HK-2 (cell line): ENCODE data around the gene DUSP5.

Source experiments
- DNase-seq: peaks from one replicate; pipeline ENCODE4 v3.0.0-alpha.2; 2018; ENCODE audit not compliant: unreplicated experiment

Gene DUSP5

DNA sequence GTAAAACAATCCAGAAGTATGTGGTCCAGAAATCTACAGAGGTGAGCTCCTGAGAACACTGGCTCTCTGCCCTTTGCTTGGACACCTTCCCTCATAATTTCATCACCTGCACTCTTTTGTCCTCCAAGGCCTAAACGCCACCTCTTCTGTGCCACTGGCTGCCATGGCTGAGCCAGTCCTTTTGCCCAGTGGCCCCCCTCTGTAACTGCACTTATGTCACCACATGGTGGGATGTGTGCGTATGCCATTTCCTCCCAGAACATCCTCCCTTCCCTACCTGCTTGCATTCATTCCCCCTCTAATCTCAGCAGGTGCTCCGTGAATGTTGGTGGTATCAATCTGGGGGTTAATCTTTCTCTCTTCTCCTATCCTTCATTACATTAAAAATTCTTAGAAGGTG, 17.3 kb upstream of the DUSP5 start:
- no peak for DNase-seq

DNA sequence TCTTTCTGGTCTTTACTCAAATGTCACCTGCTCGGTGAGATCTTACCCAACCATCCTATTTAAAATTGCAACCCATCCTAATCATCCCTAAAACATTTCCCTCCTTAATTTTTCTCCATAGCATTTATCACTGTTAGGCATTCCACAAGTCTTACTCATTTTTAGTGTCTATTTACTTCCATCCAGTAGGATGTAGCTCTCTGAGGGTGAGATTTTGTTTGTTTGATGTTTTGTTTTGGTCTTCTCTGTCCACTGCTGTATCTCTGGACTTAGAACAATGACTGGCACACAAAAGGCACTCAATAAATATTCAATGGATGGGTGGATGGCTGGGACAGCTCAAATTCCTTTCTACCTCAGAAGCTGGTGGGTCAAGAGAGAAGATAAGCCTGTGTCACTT, 15.8 kb upstream of the DUSP5 start:
- no peak for DNase-seq

DNA sequence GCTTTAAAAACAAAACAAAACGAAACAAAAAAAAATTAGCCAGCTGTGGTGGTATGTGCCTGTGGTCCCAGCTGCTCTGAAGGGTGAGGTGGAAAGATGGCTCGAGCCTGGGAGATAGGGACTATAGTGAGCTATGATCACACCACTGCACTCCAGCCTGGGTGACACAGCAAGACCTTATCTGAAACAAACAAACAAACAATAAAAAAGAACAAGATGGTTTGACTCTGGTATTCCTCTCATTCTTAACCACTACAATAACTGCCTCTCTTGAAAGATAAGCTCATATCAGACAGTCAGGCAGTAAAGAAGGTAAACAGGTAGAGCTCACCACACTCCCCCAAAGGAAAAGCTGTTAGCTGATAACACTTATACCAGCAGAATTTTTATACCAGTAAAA, 14.1 kb upstream of the DUSP5 start:
- no peak for DNase-seq

DNA sequence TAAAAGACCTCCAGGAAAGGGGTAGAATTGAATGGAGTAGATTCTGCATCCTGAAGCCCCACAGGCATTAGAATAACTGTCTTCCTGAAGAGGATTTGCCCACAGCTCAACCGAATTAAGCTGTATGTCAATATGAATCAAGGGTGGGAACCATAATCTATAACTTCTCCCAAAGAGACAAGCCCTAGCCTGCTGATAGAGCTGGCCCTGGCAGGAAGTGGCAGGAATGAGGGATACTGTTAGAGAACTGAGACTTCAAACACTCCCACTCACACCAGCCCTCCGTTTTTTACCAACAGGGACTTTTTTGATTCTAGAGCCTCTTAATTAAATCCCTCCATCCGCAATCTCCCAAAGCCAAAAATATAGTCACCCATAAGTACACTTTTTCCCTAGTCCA, 12.2 kb upstream of the DUSP5 start:
- DNase-seq = no peak

DNA sequence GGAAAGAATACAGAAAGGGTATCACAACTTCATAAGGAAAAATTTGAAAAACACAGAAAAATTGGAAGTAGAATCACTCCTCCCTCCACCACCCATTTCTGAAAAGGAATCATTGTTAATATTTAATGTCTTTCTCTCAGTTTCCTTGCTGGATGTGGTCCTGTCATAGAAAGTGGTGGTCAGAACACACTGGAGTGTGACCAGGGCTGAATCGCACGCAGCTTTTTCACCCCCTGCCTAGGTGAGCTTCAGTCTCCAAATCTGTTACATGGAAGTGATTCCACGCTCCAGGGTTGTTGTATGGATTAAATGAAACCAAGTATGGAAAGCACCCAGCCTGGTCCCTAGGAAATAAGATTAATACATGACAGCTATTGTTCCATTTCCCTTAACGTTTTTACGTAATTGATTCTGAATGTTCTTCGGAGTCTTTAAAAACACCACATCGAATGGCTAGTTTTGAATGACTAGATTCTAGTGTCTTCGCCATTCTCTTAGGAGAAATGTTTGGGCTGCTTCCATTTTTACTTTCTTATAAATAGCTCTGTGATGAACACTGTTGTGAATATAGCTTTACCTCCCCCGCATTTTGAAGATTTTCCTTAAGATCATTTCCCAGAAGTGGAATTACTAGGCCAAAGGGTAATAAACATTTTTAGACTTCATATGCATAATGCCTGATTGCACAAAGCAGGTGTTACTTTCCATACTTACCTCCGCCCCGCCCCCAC, 10.9 kb upstream of the DUSP5 start:
- no peak for DNase-seq

DNA sequence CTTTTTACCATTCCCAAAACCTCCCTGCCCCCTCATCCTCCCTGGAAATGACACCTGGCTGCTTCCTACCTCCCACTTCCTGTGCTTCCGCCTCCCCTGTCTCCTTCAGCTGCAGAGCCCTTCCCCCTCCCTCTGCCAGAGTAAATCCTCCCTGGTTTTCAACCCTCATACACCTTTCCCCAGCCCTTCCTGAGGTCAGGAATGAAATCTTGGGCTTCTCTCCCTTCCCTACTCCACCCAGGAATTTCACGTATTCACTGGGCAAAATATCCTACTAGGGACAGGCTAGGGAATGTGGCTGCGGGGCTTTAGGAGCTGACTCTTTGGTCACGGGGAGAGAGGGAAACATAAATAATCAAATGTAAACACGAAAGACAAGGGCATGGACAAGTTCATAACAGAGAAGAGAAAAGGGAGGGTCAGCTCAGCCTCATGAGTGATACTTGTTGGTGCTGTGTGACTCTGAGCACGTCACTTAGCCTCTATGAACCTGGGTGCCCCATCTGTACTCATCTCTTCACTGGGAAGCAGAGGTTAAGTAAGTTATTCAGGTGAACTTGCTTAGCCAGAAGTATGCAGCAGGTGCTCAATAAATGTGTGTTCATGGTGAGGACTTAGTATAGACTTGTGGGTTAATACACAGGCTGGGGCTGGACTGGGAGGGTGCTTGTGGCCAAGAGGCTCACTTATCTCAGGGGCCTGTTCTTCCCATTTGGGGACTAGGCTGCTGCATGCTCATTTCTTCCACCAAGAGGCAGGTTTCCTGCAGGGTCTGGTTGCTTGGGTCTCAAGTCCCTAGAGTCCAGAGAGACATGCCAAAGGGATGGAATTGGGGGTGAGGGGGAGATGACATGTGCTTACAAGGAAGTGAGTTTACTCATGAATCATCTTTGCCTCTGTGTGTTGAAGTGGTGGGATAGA, 10.0 kb upstream of the DUSP5 start:
- no peak for DNase-seq

DNA sequence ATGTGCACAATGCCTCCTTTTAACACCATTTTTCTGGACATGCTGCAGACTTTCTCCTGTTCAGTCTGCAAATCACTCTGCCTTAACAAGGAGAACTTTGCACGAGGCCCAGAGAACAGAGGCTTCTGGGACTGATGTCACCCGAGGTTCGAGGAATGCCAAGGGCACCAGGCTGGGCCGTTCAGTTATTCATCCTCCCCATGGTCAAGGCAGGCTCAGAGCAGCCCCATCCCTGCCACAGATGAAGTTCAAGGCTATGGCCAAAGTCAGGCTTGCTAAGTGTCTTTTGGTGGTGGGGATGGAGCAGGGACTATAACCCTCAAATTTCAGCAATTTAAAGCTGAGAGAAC, 9.4 kb upstream of the DUSP5 start:
- no peak for DNase-seq

DNA sequence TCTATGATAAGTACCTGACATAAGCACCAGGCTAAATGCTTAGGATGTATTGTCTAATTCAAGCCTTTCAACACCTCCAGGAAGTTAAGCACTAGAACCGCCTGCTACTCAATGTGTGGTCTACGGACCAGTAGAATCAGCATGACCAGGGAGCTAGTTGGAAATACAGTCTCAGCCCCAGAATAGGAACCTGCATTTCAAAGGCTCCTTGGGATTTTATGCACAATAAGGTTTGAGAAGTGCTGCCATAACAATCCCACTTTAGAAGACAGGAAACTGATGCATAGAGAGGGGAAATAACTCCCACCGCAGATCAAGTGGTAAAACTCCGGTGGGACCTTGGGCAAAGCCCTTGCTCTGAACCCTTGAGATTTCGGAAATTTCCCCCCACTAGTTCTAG, 8.8 kb upstream of the DUSP5 start:
- no peak for DNase-seq

DNA sequence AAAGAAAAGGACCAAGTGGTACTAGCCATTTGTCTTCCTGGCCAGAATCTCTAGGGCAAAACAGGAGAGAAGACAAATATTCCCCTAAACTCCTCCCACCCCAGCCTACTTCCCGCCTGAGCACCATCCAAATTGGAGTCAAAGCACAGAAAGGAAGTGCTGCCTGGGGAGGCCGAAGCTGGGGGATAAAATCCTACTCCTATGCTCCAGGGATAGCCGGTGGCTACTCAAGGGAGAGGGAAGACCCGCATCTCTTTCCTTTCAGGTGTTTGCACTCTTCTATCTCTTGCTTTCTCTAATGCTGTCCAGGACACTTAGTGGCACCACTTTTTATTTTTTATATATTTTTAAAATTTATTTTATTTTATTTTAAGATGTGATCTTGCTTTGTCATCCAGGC, 7.1 kb upstream of the DUSP5 start:
- no peak for DNase-seq

DNA sequence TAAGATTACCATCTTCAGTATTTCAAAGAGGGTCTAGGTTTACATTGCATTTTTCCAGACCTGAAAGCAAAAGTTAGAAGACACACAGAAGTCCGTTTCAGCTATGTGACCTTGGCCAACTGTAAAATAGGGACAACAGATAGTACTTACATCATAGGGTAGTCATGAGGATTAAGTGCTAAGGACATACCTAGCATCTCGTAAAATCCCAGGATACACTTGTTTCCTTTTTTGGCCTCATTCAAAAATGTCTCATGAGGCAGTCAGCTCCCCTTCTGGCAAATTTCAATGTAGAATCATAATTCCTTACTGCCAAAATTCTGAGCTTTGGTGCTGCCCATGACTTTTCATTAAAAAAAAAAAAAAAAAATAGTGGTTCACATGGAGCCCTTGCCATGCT, 6.4 kb upstream of the DUSP5 start:
- DNase-seq = no peak

DNA sequence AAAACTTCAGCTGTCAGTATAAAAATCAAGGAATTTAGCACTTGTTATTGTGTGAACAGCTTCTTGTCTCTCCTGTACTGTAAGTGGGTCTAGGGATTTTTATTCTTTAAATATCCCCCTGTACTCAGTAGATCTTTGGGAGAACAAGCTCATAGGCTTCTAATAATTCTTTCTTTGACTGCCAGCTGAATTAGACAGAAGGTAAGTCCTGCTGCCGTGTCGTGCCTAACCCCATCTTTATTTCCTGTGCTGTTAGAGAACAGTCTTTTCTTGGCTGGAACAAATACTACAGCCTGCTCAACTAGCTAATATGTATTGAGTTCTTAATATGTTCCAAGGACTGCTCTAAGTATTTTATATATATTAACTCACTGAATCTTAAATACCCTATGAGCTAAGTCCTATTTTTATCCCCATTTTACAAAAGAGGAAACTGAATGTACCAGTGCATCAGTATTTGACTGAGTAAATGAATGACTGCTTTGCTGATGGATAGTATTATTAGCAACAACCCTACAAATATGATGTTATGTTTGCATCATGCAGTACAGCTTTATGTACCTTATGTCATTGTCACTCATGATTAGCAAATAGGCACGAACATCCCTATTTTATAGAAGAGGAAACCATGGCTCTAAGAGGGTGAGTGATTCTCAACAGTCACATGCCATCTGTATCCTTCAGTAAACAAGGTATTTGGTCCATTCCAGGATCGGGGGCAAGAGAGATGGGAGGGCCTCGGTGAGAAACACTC, 5.5 kb upstream of the DUSP5 start:
- DNase-seq = no peak

DNA sequence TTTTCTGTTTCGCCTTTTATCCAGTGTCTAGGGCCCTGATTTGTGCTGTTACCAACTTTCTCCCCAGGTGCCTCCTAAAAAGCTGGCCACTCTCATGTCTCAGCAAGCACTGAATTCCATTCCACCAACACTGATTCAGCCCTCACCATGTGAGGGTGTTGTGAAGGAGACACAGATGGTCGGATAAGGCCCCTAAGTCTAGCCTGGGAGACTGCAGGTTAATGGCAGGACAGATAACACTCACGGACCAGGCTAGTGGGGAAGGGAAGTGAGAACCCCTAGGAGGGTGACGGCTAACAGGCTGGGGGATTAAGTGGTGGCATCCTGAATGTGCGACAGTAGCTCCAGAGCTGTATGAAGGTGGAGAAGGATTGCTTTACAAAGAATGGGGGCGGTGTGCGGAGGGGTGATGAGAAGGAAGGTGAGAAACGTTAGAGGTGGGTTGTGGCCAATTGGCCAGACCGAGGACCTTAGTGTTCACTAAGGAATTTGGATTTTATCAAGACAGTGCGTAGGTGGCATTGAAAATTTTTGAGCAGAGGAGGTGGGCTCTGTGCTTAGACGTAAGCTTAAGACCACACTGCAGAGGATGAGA, 3.8 kb upstream of the DUSP5 start:
- DNase-seq = no peak

DNA sequence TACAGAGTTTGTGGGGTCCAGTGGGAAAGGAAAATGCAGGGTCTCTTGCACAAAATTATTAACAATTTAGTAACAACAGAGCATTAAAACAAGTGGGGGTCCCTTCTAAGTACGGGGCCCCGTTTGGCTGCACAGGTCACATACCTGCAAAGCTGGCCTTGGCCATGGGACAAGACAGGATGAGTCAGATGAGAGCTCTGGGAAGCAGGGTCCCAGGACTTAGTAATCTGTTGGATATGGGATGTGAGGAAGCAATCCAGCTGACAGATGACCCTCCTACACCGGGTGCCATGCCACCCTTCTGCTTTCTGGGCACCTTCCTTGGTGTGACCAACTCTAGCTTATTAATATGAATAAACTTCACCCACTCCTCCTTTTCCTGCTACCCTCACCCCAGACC, 3.2 kb upstream of the DUSP5 start:
- no peak for DNase-seq

DNA sequence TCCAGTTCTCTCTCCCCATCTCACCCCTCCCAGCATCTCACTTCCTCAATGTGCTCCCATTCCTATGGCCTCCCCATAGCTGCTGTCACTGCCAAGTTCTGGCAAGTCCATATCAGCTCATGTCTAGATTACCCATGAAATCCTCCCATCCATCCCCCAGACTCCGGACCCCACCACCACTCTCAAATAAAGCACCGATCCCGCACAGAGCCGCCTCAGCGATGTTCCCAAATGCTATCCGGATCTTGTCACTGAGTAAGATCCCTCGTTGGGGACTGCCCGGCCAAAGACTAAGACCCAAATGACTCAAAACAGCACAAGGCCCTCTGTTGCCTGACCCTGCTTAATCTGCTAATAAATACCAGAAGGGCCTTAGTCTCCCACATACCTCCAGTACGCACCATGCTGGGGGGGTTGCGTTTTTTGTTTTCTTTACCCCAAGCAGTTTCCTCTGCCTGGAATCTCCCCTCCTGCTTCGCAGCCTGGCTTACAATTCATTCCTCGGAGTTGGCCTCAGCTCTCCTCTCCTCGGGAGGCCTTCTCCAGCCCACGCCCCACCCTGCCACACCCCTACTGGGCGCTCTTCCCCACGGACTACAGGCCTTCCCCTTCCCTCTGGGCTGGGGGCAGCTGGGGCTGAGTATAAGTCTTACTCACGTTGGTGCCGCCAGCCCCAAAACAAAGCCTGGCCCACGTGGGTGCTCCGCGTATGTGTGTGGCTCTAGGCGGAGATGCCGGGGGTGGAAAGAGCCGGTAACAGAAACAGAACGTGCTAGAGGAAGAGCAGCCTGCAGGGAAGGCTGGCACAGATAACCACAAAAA, 1.8 kb upstream of the DUSP5 start:
- peak; percentile 82 for DNase-seq

DNA sequence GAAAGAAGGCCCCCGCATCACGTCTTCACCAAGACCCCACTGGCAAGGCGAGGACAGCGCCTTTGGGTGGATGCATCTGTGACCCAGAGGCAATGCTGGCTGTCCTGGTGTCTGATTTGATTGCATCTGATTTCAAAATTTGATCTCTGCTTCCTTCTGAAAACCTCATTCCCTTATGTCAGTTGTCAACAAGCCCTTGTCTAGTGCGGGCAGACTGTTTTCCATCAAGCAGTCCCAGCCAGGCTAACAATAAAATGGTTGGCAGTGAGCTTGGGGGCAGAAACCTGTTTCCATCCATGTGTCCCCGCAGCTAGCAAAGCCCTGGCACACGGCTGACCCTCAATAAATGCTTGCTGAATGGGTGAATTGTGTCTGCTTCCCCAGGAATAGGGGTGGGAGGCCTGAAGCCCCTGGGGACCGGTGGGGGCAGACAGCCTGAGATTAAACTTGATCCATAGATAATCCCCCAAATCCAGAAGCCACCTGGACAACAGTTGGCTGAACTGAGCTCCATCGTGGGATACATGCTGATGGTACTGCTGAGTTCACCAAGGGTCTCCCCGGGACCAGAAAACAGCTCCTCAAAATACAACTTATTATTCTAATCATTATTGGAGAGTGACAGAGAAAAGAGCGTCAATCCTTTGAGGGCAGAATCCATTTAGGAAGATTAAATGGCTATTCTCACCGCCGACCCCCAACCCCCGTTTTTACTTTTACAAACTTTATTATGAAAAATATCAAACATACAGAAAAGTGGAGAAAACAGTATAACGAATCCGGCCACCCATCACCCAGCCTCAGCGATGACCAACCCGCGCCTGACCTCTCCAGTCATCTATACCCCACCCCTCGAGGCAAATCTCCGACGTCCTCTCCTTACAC, 912 bp upstream of the DUSP5 start:
- no peak for DNase-seq

DNA sequence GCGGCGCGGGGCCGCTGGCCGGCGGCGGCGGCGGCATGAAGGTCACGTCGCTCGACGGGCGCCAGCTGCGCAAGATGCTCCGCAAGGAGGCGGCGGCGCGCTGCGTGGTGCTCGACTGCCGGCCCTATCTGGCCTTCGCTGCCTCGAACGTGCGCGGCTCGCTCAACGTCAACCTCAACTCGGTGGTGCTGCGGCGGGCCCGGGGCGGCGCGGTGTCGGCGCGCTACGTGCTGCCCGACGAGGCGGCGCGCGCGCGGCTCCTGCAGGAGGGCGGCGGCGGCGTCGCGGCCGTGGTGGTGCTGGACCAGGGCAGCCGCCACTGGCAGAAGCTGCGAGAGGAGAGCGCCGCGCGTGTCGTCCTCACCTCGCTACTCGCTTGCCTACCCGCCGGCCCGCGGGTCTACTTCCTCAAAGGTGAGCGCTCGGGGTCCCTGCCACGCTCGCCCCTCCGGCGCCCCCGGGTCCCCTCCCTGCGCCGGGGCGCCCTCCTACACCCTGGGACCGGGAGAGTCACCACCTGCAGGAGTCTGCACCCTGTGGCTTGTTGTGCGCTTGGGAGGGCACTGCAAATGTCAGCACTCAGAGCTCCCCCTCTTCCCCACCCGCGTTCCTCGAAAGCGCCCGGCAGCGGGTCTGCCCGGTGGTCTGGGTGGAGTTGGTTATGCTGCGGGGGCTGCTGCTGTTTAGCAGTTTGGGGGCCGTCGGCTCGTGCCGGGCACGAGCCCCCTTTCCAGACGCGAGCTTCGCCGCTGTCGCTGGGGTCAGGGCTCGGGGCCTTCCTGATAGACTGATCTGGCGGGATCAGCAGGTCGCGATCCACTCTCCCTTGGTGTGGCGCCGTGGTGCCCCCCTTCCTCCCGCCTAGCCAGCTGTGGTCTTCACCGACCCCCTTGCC, 627 bp downstream of the DUSP5 start:
- DNase-seq = peak; percentile 66

DNA sequence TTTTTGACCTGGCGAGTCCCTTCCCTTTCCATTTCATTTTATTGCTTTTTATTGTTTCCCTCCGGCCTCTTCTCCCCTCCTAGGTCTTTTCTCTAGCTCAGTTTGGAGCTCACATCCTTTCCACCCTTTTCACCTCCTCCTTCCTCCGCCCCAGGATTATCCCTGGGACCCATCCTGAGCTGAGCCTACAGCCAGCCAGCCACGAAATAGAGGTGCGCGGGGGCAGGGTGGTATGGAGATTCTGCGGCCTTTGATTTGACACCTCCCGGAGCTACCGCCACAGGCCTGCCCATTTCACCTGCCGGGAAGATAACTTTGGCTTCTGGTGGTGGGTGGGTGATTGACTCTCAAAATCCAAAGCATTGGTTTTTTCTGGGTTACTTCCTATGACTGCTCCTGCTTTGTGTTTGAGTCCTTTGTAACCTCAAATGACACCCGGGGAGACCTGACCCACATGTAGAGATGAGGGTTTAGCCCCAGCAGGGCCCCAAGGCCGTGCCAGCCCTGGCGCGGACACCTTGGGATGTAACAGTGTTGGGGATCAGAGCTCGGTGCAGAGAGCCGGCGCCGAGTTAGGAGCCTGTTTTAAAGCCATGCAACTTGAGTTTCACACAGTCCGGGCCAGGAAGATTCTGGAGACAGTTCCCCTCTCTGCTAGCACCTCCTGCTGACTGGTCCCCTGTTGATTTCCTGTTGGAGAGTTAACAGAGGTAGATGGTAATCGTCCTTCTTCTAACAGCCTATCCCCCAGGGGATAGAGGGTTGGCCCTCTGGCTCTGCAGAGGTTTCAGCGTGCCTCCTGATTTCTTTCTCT, 1.5 kb downstream of the DUSP5 start:
- DNase-seq = peak; percentile 74

DNA sequence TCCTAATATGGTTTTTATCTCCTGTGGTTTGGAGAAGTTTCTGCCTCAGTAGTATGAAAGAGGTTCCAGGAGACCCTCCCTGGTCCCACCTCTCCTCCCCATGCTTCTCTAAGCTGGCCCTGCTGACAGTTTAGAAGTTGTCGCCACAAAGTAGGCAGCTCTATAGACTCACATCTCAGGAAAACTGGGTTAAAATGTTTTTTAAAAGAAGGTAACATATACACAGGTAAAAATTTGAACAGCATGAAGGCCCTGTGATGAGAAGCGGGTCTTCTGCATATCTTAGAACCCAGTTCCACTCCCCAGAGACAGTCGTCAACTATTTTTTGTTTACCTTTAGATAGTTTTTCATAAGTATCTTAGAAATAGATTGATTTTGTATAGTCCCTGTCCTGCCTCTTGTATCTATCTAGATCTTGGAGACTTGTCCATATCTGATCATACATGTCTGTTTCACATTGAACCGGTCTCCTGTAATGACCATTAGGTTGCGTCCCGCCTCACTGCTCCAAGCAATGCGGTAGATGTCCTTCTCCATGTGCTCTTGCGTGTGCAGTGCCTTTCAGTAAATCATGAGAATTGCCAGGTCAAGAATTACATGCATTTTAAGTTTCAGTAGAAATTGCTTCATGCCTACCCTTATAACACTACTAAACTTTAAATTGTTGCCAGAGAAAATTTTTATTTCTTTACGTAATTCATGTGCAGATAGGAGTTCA, 2.2 kb downstream of the DUSP5 start:
- no peak for DNase-seq
